Astrocyte (in vitro differentiated cells and primary cell): Measurements from ENCODE around the gene VDR. TPM values are rescaled to one million over a fixed set of nuclear protein-coding genes. Genes with fewer than 3 reads are reported as not detected.

Source experiments
- DNase-seq: peaks from one replicate; pipeline ENCODE4 v3.0.0-alpha.2; 2010; ENCODE audit warnings: low read depth
- FAIRE-seq: peaks from 2 replicates; lab custom pipeline; 2011; peaks lifted over from hg19 to GRCh38; lab: Jason Lieb, UNC
- H2AFZ ChIP-seq: 2 replicates; pipeline ENCODE4 v1.6.0; 2012; ENCODE audit warnings: low read depth, low read length, inconsistent platforms
- H3K27ac ChIP-seq: 2 replicates; pipeline ENCODE4 v1.5.1; 2011; ENCODE audit warnings: low read depth, low read length, inconsistent platforms
- H3K27me3 ChIP-seq: 2 replicates; pipeline ENCODE4 v1.6.0; 2011; ENCODE audit warnings: low read length, inconsistent platforms; ENCODE audit not compliant: insufficient read depth
- H3K36me3 ChIP-seq: 2 replicates; pipeline ENCODE4 v1.5.1; 2011; ENCODE audit warnings: low read length, inconsistent platforms; ENCODE audit not compliant: insufficient read depth
- H3K4me1 ChIP-seq: 2 replicates; pipeline ENCODE4 v1.5.1; 2011; ENCODE audit warnings: low read length, inconsistent platforms; ENCODE audit not compliant: insufficient read depth
- H3K4me2 ChIP-seq: 2 replicates; pipeline ENCODE4 v1.6.0; 2012; ENCODE audit warnings: low read length, inconsistent platforms
- H3K4me3 ChIP-seq: 2 replicates; pipeline ENCODE4 v1.5.1; 2011; ENCODE audit warnings: low read depth, mild to moderate bottlenecking, low read length, inconsistent platforms; ENCODE audit not compliant: insufficient read depth
- H3K79me2 ChIP-seq: 2 replicates; pipeline ENCODE4 v1.6.0; 2012; ENCODE audit warnings: mild to moderate bottlenecking, low read length, inconsistent platforms; ENCODE audit not compliant: insufficient read depth
- H3K9ac ChIP-seq: 2 replicates; pipeline ENCODE4 v1.6.0; 2012; ENCODE audit warnings: mild to moderate bottlenecking, low read length, inconsistent platforms
- H3K9me3 ChIP-seq: 2 replicates; pipeline ENCODE4 v1.5.1; 2012; ENCODE audit warnings: low read depth, mild to moderate bottlenecking, low read length, inconsistent platforms; ENCODE audit not compliant: insufficient read depth
- H4K20me1 ChIP-seq: 2 replicates; pipeline ENCODE4 v1.6.0; 2012; ENCODE audit warnings: low read length, inconsistent platforms; ENCODE audit not compliant: insufficient read depth
- H3K27ac Mint-ChIP-seq: one replicate; pipeline ENCODE4 v1.8.0; 2021; ENCODE audit warnings: mild to moderate bottlenecking, mixed read lengths; ENCODE audit not compliant: unreplicated experiment
- H3K27me3 Mint-ChIP-seq: one replicate; pipeline ENCODE4 v1.8.0; 2021; ENCODE audit warnings: low read depth, mixed read lengths; ENCODE audit not compliant: unreplicated experiment
- H3K36me3 Mint-ChIP-seq: one replicate; pipeline ENCODE4 v1.8.0; 2021; ENCODE audit warnings: low read depth, mixed read lengths; ENCODE audit not compliant: unreplicated experiment
- H3K4me1 Mint-ChIP-seq: one replicate; pipeline ENCODE4 v1.8.0; 2021; ENCODE audit warnings: low read depth, mixed read lengths; ENCODE audit not compliant: unreplicated experiment
- H3K4me3 Mint-ChIP-seq: one replicate; pipeline ENCODE4 v1.8.0; 2021; ENCODE audit warnings: mild to moderate bottlenecking, moderate library complexity, mixed read lengths; ENCODE audit not compliant: unreplicated experiment
- H3K9me3 Mint-ChIP-seq: one replicate; pipeline ENCODE4 v1.8.0; 2021; ENCODE audit warnings: mild to moderate bottlenecking, mixed read lengths; ENCODE audit not compliant: unreplicated experiment
- EZH2 ChIP-seq: IDR thresholded peaks from 2 replicates; pipeline ENCODE4 v1.6.1; 2012; ENCODE audit warnings: mild to moderate bottlenecking, low read length, inconsistent platforms; ENCODE audit not compliant: insufficient read depth
- total RNA-seq: library from RNA; stranded (reverse); gene quantifications from 2 replicates; pipeline ENCODE4 v1.2.1, GENCODE V29; 2021
- TF ChIP-seq, protein P1 (sequence below): IDR thresholded peaks from 2 replicates; pipeline ENCODE4 v1.5.1; 2011; ENCODE audit warnings: low read depth, mild to moderate bottlenecking, inconsistent platforms, low read length, moderate library complexity; ENCODE audit not compliant: insufficient read depth

VDR gene
- total RNA-seq, 1 donor from 2014 or later: 6.6 TPM

- no peaks in the 10 kb centered on the region for H3K36me3 Mint-ChIP-seq
- H3K36me3 ChIP-seq: no peaks in the 10 kb centered on the region
- H3K9me3 ChIP-seq: no peaks in the 10 kb centered on the region
- no peaks in the 10 kb centered on the region for H3K79me2 ChIP-seq
- peaks cover 2% of the 10 kb centered on the region for H3K9me3 Mint-ChIP-seq
- no peaks in the 10 kb centered on the region for H4K20me1 ChIP-seq
- H3K4me1 ChIP-seq: no peaks in the 10 kb centered on the region
- H3K27me3 Mint-ChIP-seq: peaks cover 42% of the 10 kb centered on the region
- H3K27ac Mint-ChIP-seq: no peak overlapping the region
- TF ChIP-seq, protein P1, sequence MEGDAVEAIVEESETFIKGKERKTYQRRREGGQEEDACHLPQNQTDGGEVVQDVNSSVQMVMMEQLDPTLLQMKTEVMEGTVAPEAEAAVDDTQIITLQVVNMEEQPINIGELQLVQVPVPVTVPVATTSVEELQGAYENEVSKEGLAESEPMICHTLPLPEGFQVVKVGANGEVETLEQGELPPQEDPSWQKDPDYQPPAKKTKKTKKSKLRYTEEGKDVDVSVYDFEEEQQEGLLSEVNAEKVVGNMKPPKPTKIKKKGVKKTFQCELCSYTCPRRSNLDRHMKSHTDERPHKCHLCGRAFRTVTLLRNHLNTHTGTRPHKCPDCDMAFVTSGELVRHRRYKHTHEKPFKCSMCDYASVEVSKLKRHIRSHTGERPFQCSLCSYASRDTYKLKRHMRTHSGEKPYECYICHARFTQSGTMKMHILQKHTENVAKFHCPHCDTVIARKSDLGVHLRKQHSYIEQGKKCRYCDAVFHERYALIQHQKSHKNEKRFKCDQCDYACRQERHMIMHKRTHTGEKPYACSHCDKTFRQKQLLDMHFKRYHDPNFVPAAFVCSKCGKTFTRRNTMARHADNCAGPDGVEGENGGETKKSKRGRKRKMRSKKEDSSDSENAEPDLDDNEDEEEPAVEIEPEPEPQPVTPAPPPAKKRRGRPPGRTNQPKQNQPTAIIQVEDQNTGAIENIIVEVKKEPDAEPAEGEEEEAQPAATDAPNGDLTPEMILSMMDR: no peak
- no peak for TF ChIP-seq EZH2
- H2AFZ ChIP-seq: no peak overlapping the region
- FAIRE-seq (no peak), DNase-seq (no peak)
- no peak overlapping the region for H3K9ac ChIP-seq
- no peak overlapping the region for H3K27ac ChIP-seq
- no peak overlapping the region for H3K4me3 ChIP-seq
- peaks cover 2% of the 10 kb centered on the region for H3K4me1 Mint-ChIP-seq
- H3K4me3 Mint-ChIP-seq: no peak overlapping the region
- H3K4me2 ChIP-seq: no peak overlapping the region
- peaks cover 44% of the 10 kb centered on the region for H3K27me3 ChIP-seq
These were observed 22.6 kb upstream of the VDR start for GRCh38 chr12:47927346-47927745.

GRCh38 chr12:47921907-47922306 is 17.1 kb upstream of the VDR start:
- no peaks in the 10 kb centered on the region for H3K36me3 Mint-ChIP-seq
- Histone ChIP-seq H3K4me1 (no peaks in the 10 kb centered on the region), H3K4me2 (no peak overlapping the region), H3K9ac (no peak overlapping the region), H2AFZ (no peak overlapping the region), H4K20me1 (no peaks in the 10 kb centered on the region), H3K4me3 (no peak overlapping the region), H3K79me2 (no peaks in the 10 kb centered on the region), H3K36me3 (no peaks in the 10 kb centered on the region), H3K27me3 (peaks cover 30% of the 10 kb centered on the region), H3K27ac (no peak overlapping the region), H3K9me3 (no peaks in the 10 kb centered on the region)
- TF ChIP-seq, protein P1: no peak
- TF ChIP-seq EZH2: no peak
- H3K9me3 Mint-ChIP-seq: no peaks in the 10 kb centered on the region
- FAIRE-seq (no peak), DNase-seq (no peak)
- no peak overlapping the region for H3K4me3 Mint-ChIP-seq
- H3K27ac Mint-ChIP-seq: no peak overlapping the region
- H3K27me3 Mint-ChIP-seq: peaks cover 34% of the 10 kb centered on the region
- no peaks in the 10 kb centered on the region for H3K4me1 Mint-ChIP-seq

GRCh38 chr12:47920913-47921312 is 16.1 kb upstream of the VDR start:
- Histone ChIP-seq H3K4me3 (no peak overlapping the region), H3K27ac (no peak overlapping the region), H3K9ac (no peak overlapping the region), H2AFZ (no peak overlapping the region), H3K79me2 (no peaks in the 10 kb centered on the region), H4K20me1 (no peaks in the 10 kb centered on the region), H3K27me3 (peaks cover 24% of the 10 kb centered on the region), H3K4me1 (no peaks in the 10 kb centered on the region), H3K36me3 (no peaks in the 10 kb centered on the region), H3K9me3 (no peaks in the 10 kb centered on the region), H3K4me2 (no peak overlapping the region)
- no peak for TF ChIP-seq EZH2
- TF ChIP-seq, protein P1: no peak
- Mint-ChIP-seq H3K4me1 (no peaks in the 10 kb centered on the region), H3K27me3 (peaks cover 36% of the 10 kb centered on the region), H3K9me3 (no peaks in the 10 kb centered on the region), H3K4me3 (no peak overlapping the region), H3K27ac (no peak overlapping the region), H3K36me3 (no peaks in the 10 kb centered on the region)
- DNase-seq (no peak), FAIRE-seq (no peak)
